GM19395 (cell line): ENCODE data around the gene SCML2.
"Not testable (repeated sequence)": the region's sequence is repeated elsewhere in the genome, so short reads cannot be mapped to it uniquely, and the experiment has no call there.

ENCODE experiments used
- ATAC-seq: cut with Tn5 transposase; IDR thresholded peaks from one replicate; pipeline ENCODE4 v1.9.1; 2021; ENCODE audit warnings: mild to moderate bottlenecking, moderate library complexity; ENCODE audit not compliant: unreplicated experiment

SCML2 gene

GRCh38 chrX:18272222-18272621, 82.3 kb downstream of the SCML2 start:
- ATAC-seq, result no peak

GRCh38 chrX:18271725-18272124, 82.8 kb downstream of the SCML2 start:
- ATAC-seq, result no peak

GRCh38 chrX:18271309-18271708, 83.2 kb downstream of the SCML2 start:
- no peak for ATAC-seq

- no peak for ATAC-seq
Measured at GRCh38 chrX:18255059-18255458, 99.4 kb downstream of the SCML2 start.

GRCh38 chrX:18252644-18253359, 101.7 kb downstream of the SCML2 start:
- no peak for ATAC-seq

GRCh38 chrX:18229646-18230045, 124.8 kb downstream of the SCML2 start:
- ATAC-seq, result not testable (repeated sequence)

GRCh38 chrX:18228069-18228468, 126.4 kb downstream of the SCML2 start:
- ATAC-seq, result no peak

GRCh38 chrX:18227458-18227857, 127.0 kb downstream of the SCML2 start:
- ATAC-seq, result no peak

- ATAC-seq, result no peak
Measured at GRCh38 chrX:18220786-18221185, 133.7 kb downstream of the SCML2 start, which contains the start of gene BEND2. TSS of gene BEND2 (minus strand) at chrX:18220886. CDS start at chrX:18220750, 136 bp downstream.

- no peak for ATAC-seq
Measured at GRCh38 chrX:18210470-18210869, 144.0 kb downstream of the SCML2 start.

GRCh38 chrX:18206657-18207056, 147.8 kb downstream of the SCML2 start:
- no peak for ATAC-seq

GRCh38 chrX:18203631-18204030, 150.9 kb downstream of the SCML2 start:
- no peak for ATAC-seq

GRCh38 chrX:18194688-18195087, 159.8 kb downstream of the SCML2 start:
- ATAC-seq, result no peak
